Endodermal cell (in vitro differentiated cells): Measurements from ENCODE around the gene ACKR1. TPM values are rescaled to one million over a fixed set of nuclear protein-coding genes. Genes with fewer than 3 reads are reported as not detected.
A peak's percentile ranks its signal among the peaks of the same experiment; 100 is the strongest.

Source experiments
- DNase-seq: peaks from one replicate; pipeline ENCODE4 v3.0.0-alpha.2; 2017
- H3K27ac ChIP-seq: 2 replicates; pipeline ENCODE4 v1.5.1; 2013; ENCODE audit warnings: mild to moderate bottlenecking, low read depth, low read length, moderate library complexity
- H3K27me3 ChIP-seq: 2 replicates; pipeline ENCODE4 v1.6.1; 2013; ENCODE audit warnings: mild to moderate bottlenecking, low read length, moderate library complexity; ENCODE audit not compliant: insufficient read depth, control insufficient read depth, poor library complexity, severe bottlenecking
- H3K36me3 ChIP-seq: 2 replicates; pipeline ENCODE4 v1.7.0; 2013; ENCODE audit warnings: mild to moderate bottlenecking, low read length, moderate library complexity; ENCODE audit not compliant: control insufficient read depth, insufficient read depth
- H3K4me1 ChIP-seq: one replicate; pipeline ENCODE4 v1.7.0; 2013; ENCODE audit warnings: low read length; ENCODE audit not compliant: control insufficient read depth, insufficient read depth
- H3K4me3 ChIP-seq: 2 replicates; pipeline ENCODE4 v1.5.1; 2013; ENCODE audit warnings: mild to moderate bottlenecking, low read length, moderate library complexity
- H3K9ac ChIP-seq: 2 replicates; pipeline ENCODE4 v1.6.1; 2013; ENCODE audit warnings: mild to moderate bottlenecking, low read length, moderate library complexity; ENCODE audit not compliant: poor library complexity, severe bottlenecking; ENCODE audit errors: extremely low read depth
- H3K9me3 ChIP-seq: 2 replicates; pipeline ENCODE4 v1.6.1; 2013; ENCODE audit warnings: mild to moderate bottlenecking, low read length, moderate library complexity; ENCODE audit not compliant: control insufficient read depth
- H3K27ac Mint-ChIP-seq: 2 replicates; pipeline ENCODE4 v1.8.0; 2020; ENCODE audit warnings: mixed read lengths
- H3K27me3 Mint-ChIP-seq: 2 replicates; pipeline ENCODE4 v1.8.0; 2021; ENCODE audit warnings: mild to moderate bottlenecking, mixed read lengths; ENCODE audit not compliant: insufficient read depth
- H3K36me3 Mint-ChIP-seq: 2 replicates; pipeline ENCODE4 v1.8.0; 2020; ENCODE audit warnings: low read depth, mixed read lengths
- H3K4me1 Mint-ChIP-seq: 2 replicates; pipeline ENCODE4 v1.8.0; 2020; ENCODE audit warnings: mixed read lengths
- H3K4me3 Mint-ChIP-seq: 2 replicates; pipeline ENCODE4 v1.8.0; 2020; ENCODE audit warnings: mild to moderate bottlenecking, moderate library complexity, mixed read lengths
- H3K9me3 Mint-ChIP-seq: 2 replicates; pipeline ENCODE4 v1.8.0; 2020; ENCODE audit warnings: mild to moderate bottlenecking, mixed read lengths
- CTCF ChIP-seq: fragments of 200-600 bp; sonication (generic); conservative IDR thresholded peaks from 2 replicates; pipeline ENCODE4 v1.5.0; 2021; ENCODE audit warnings: antibody characterized with exemption, mild to moderate bottlenecking
- WGBS, 2 experiments: methylation state at CpG; one replicate each; pipeline versions ENCODE4 v1.1.5 to v1.1.7; 2013; ENCODE audit warnings: missing lambda C conversion rate in 2 of 2, mixed read lengths in 1 of 2; ENCODE audit not compliant: insufficient coverage in 1 of 2, insufficient read length in 1 of 2; 5-methylcytosine and 5-hydroxymethylcytosine counted together
- total RNA-seq, 2 donors: library from RNA; stranded (reverse); fragmentation: NEBNext Ultra II Directional in 1 of 2; extraction: Animal tissue kit (Norgen Biotek cat#: 25700) in 1 of 2; gene quantifications; 2 replicates in 1 of 2; 3 replicates in 1 of 2; pipeline ENCODE4 v1.2.1, GENCODE V29; 2021

ACKR1 gene
- total RNA-seq, 2 donors from 2014 or later, result not detected

- WGBS, 2 experiments, result 13 to 34% methylated on average over 2 to 3 of the region's 3 CpGs
- no peak overlapping the region for H3K4me3 ChIP-seq
- H3K4me1 ChIP-seq, result no peaks in the 10 kb centered on the region
- H3K9me3 Mint-ChIP-seq, result no peaks in the 10 kb centered on the region
- DNase-seq, result peak; percentile 92
- no peaks in the 10 kb centered on the region for H3K9me3 ChIP-seq
- H3K4me1 Mint-ChIP-seq, result no peaks in the 10 kb centered on the region
- peaks cover 26% of the 10 kb centered on the region for H3K27me3 ChIP-seq
- no peak overlapping the region for H3K27ac Mint-ChIP-seq
- no peak overlapping the region for H3K4me3 Mint-ChIP-seq
- no peak overlapping the region for H3K27ac ChIP-seq
- no peaks in the 10 kb centered on the region for H3K36me3 ChIP-seq
- H3K9ac ChIP-seq, result no peak overlapping the region
- TF ChIP-seq CTCF, result no peak
- no peaks in the 10 kb centered on the region for H3K36me3 Mint-ChIP-seq
- peaks cover 33% of the 10 kb centered on the region for H3K27me3 Mint-ChIP-seq
Observed at GRCh38 chr1:159177272-159177907, 27.3 kb upstream of the ACKR1 start.

- H3K9me3 Mint-ChIP-seq, result no peaks in the 10 kb centered on the region
- Histone ChIP-seq H3K4me3 (no peak overlapping the region), H3K36me3 (no peaks in the 10 kb centered on the region), H3K4me1 (no peaks in the 10 kb centered on the region), H3K9ac (no peak overlapping the region), H3K9me3 (no peaks in the 10 kb centered on the region), H3K27ac (no peak overlapping the region), H3K27me3 (peaks cover 4% of the 10 kb centered on the region)
- no peak overlapping the region for H3K27ac Mint-ChIP-seq
- no peak for DNase-seq
- H3K36me3 Mint-ChIP-seq, result no peaks in the 10 kb centered on the region
- peaks cover 6% of the 10 kb centered on the region for H3K4me1 Mint-ChIP-seq
- no peak for TF ChIP-seq CTCF
- peaks cover 8% of the 10 kb centered on the region for H3K27me3 Mint-ChIP-seq
- H3K4me3 Mint-ChIP-seq, result no peak overlapping the region
Observed at GRCh38 chr1:159179906-159180305, 24.8 kb upstream of the ACKR1 start.

- Histone ChIP-seq H3K27ac (no peak overlapping the region), H3K27me3 (no peaks in the 10 kb centered on the region), H3K9ac (no peak overlapping the region), H3K4me1 (no peaks in the 10 kb centered on the region), H3K36me3 (no peaks in the 10 kb centered on the region), H3K4me3 (no peak overlapping the region), H3K9me3 (no peaks in the 10 kb centered on the region)
- Mint-ChIP-seq H3K4me1 (peaks cover 6% of the 10 kb centered on the region), H3K9me3 (no peaks in the 10 kb centered on the region), H3K27me3 (peaks cover 3% of the 10 kb centered on the region), H3K36me3 (no peaks in the 10 kb centered on the region), H3K4me3 (no peak overlapping the region), H3K27ac (no peak overlapping the region)
- TF ChIP-seq CTCF, result no peak
- 89% methylated on average over 2 of the region's 2 CpGs; no CpG with 5 or more reads in 1 of the 2 experiments for WGBS, 2 experiments
- no peak for DNase-seq
Observed at GRCh38 chr1:159180516-159180915, 24.2 kb upstream of the ACKR1 start.
